HG03095 (cell line): Measurements from ENCODE around the gene SOCS7.
A peak's percentile ranks its signal among the peaks of the same experiment; 100 is the strongest.

Source experiments
- ATAC-seq: cut with Tn5 transposase; IDR thresholded peaks from one replicate; pipeline ENCODE4 v1.9.1; 2021; ENCODE audit warnings: moderate library complexity; ENCODE audit not compliant: unreplicated experiment

The SOCS7 gene

GRCh38 chr17:38351412-38352222 is at the start of gene SOCS7:
SOCS7 (plus strand) TSS chr17:38351844; CDS start chr17:38352053, 209 bp downstream.
- ATAC-seq: peak; percentile 81

- no peak for ATAC-seq
These were observed 36.1 kb upstream of the SOCS7 start for GRCh38 chr17:38315497-38315896.

GRCh38 chr17:38317081-38317480 is 34.6 kb upstream of the SOCS7 start:
- no peak for ATAC-seq

- ATAC-seq: no peak
These were observed 31.2 kb upstream of the SOCS7 start for GRCh38 chr17:38320482-38320881.

- ATAC-seq: no peak
These were observed 29.4 kb upstream of the SOCS7 start for GRCh38 chr17:38322156-38322779.

GRCh38 chr17:38322897-38323296 is 28.7 kb upstream of the SOCS7 start:
- no peak for ATAC-seq

GRCh38 chr17:38324141-38324697 is 27.4 kb upstream of the SOCS7 start:
- ATAC-seq: no peak

DNA sequence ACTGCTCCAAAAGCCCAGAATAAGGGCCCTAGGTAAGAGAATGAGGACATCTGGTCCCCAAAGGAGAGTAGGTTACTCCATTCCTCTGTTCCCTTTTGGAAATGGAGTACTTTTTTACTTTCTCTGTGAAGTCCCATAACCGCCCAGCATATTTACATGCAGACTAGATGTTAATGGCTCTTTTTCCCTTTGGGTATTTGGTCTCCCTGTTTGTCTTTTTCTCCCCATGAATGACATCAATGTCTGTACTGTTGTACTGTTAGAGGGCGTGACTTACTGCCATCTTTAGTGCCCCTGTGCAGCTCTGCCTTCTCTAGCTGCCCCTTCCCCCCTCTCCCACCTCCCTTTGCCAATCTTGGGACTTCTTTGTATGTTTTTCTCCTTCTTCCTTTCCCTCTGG is 26.9 kb upstream of the SOCS7 start:
- no peak for ATAC-seq

DNA sequence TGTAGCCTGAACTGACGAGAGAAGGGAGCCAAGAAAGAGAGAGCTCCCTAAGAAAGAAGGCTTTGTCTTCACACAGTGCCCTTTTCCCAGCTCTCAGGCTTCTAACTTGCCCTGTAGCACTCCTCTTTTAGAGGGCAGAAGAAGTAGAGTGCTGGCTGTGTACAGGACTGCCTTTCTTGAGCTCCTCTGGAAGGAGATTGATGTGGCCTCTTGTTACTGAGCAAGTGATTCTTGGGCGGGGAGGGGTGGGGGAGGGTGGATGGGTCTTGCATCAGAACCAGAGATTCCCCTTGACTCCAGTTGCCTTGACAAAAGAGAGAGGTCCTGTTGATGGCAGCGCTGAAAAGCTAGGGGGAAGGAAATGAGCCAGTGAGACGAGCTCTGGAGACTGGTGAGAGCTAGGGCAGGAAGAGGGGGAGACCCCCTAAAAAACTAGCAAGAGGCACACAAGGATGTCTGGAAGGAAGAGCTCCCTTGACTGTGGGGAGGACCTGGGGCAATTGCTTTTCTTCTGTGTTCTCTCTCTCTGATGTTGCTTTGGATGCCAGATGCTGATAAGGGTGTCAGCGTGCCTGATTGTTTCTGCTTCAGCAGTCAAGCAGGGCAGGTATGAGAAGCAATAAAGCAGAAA is 26.3 kb upstream of the SOCS7 start:
- ATAC-seq: no peak

DNA sequence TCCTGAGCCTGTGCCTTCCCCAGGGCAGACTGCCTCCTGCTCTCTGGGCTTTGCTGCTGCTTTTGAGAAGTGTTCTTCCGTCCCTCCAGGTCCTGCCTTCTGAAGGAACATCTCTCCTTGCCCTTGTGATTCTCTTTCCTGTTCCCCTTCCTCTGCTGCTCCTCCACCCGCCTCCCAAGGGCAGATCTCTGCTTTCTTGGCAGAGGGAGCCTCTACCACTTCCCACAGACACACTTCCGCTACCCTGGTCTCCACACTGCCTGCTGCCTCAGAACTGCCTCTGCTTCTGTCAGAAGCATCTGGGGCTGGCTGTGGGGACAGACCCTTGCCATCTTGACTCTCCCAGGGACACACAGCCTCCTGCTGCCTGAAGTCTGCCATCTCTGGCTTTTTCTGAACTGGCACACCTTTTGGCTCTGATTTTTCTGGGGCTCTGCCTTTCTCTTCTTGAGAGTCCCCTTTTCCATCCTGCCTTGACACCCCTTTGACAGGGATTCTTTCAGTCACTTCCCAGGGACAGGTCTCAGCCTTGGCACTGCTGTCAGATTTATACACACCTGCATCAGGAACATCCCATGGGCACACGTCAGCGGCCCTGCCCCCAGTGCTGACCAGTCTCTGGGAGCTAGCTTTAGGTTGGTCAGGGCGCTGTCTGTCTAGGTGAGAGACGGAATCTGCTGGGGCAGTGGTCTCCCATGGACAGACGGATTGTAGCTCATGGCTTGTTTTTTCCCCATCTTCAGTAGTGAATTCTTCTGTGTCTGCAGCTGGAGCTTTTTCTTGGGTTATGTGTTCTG is 24.4 kb upstream of the SOCS7 start:
- ATAC-seq: no peak

- no peak for ATAC-seq
These were observed 23.7 kb upstream of the SOCS7 start for GRCh38 chr17:38327936-38328335.

DNA sequence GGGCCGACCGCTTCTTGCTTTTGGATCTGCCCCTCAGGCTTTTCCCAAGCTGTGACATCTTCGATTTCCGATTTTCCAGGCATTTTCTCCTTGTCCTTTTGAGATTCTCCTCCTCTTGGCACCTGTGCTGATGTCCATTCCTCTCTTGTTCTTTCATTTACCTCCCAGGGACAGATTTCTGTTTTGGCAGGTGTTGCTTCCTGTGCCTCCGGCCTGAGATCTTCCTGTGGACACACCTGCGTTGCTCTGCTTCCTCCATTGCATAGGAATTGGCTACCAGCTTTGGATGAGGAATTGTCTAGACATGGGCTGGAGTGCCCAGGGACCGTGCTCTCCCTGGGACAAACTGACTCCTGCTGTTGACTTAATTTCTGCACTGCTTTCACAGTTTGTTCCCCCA is 23.0 kb upstream of the SOCS7 start:
- no peak for ATAC-seq

DNA sequence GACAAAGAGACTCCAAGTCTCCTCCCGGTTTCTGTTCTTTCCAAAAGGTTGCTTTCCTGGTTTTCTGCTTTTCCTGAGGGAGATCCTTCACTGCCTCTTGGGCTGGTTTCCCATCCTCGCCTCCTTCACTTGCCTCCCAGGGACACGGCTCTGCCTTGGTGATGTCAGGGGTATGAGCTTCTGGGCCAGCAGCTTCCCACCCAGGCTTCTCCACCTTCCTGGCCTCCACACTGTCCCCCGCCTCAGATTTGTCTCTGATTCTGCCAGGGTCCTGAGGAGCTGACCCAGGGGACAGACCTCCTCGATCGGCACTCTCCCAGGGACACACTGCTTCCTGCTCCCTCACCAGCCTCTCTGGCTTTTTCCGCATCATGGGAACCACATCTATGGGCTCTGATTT is 22.4 kb upstream of the SOCS7 start:
- ATAC-seq: no peak

DNA sequence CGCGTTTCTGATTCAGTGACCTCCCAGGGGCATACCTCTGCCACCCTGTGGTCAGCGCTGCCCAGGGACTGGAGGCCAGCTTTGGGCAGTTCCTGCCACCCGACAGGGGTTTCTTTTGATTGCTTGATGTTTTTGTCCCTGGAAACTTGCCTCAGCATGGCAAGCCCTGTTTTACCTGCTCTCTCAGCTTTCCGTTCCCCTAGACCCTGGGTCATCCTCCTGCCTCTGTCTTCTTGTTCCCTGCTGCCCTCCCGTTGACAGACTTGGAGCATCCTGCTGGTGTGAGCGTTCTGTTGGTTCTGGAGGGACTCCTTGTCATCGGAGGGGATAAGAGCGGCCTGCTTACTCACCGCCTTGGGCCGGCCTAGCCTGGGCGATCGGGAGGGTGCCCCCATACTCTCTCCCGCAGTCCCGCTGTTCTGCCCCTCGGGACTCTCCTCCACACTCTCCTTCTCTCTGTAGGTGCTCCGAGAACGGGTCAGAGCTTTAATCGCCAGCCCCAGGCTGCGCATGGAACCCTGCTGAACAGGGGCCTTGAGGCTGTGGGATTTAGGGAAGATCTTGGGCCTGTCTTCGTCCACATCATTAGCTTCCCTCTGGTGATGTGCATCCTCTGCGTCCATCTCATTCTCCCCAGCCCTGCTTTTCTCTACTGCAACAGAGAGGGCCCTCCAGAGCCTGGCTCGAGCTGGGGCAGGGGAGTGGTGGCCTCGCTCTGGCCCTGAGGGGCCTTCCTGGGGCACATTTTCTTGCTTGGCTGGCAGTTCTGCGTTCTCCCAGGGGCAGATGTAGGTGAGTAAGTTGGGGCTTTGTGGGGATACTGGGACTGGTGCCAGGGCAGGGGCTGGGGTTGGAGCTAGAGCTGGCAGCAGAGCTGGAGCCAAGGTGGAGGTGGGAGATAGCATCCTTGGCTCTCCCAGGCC is 21.6 kb upstream of the SOCS7 start:
- no peak for ATAC-seq

GRCh38 chr17:38330941-38331411 is 20.7 kb upstream of the SOCS7 start:
- no peak for ATAC-seq

DNA sequence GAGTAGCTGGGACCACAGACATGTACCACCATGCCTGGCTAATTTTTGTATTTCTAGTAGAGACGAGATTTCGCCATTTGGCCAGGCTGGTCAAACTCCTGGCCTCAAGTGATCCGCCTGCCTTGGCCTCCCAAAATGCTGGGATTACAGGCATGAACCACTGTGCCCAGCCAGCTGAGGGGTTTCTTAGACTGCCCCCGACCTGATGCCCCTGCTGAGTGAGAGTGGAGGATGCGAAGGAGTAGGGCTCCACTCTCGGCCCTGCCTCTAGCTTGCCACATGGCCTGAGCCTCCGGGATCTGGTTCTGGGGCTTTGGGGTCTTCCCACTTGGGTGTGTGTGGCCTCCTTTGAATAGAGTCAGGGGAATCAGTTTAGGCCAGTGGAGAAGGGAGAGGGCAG is 18.9 kb upstream of the SOCS7 start:
- no peak for ATAC-seq

- no peak for ATAC-seq
These were observed 17.9 kb upstream of the SOCS7 start for GRCh38 chr17:38333635-38334295.

- ATAC-seq: no peak
These were observed 16.9 kb upstream of the SOCS7 start for GRCh38 chr17:38334480-38335364.
